Right lung (tissue), 5 donors: Measurements from ENCODE around the gene PPIAL4G. TPM values are rescaled to one million over a fixed set of nuclear protein-coding genes. Genes with fewer than 3 reads are reported as not detected.

Experiments
- polyA plus RNA-seq, 5 donors: library from polyadenylated mRNA; unstranded; fragments of 120-200 nt; gene quantifications; one replicate each; pipeline versions ENCODE4 v1.2.1 to v1.2.3, GENCODE V29; 2013; ENCODE audit warnings: inconsistent platforms in 1 of 5, low replicate concordance in 1 of 5; ENCODE audit not compliant: insufficient read length in 5 of 5, insufficient read depth in 1 of 5

The PPIAL4G gene
- polyA plus RNA-seq, 5 donors: 0.05 to 0.15 (median 0.07) TPM

Other genes starting within 250 kb of the PPIAL4G start
- gene NBPF14, start 112.7 kb upstream of the PPIAL4G start, polyA plus RNA-seq: 10 to 100 TPM; 13.0 to 21.8 (median 18.7) TPM